Activated naive CD4-positive, alpha-beta T cell (primary cell): ENCODE measurements around the gene KLK4.
"Not testable (repeated sequence)": the region's sequence is repeated elsewhere in the genome, so short reads cannot be mapped to it uniquely, and the experiment has no call there.

Experiments used
- DNase-seq, 4 experiments: peaks; one replicate each; lab custom pipeline; 2025; lab: John Stamatoyannopoulos, UW

The KLK4 gene

DNA sequence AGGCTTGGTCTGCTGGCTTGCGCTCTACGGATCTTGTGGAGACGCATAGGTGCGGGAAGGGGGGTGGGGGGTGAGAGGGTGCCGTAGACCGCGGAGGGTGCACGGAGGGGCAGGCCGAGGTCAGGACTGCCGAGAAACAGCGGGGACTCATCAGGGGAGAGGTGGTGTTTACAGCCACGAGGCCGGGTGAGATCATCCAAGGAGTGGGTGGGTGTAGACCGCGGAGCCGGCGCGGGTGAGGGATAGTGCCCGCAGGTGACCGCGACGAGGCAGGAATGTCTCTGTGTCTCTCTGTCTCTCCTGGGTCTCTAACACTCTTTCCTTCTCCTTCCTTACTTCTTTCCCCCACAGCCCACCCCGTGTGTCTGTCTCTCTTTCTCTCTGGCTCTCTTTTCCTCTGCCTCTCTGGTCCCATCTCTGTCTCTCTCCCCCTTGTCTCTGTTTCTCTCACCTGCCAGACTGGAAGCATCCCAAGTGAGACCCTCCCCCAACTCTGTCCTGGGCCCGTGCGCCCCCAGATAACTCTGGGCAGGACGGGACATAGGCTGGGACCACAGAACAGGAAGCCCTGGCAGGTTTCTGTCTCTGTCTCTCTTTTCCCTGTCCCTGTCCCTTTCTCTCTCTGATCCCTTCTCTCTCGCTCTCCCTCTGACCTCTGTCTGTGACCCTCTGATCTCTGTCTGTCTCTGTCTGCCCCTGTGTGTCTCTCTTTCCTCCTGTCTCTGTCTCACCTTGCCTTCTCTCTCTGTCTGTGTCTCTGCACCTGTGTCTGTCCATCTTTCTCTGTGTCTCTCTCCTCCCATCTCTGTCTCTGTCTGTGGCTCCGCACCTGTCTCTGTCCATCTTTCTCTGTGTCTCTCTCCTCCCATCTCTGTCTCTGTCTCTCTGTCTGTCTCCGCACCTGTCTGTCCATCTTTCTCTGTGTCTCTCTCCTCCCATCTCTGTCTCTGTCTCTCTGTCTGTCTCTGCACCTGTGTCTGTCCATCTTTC is 1.8 kb upstream of the KLK4 start:
- DNase-seq, result no peak

DNA sequence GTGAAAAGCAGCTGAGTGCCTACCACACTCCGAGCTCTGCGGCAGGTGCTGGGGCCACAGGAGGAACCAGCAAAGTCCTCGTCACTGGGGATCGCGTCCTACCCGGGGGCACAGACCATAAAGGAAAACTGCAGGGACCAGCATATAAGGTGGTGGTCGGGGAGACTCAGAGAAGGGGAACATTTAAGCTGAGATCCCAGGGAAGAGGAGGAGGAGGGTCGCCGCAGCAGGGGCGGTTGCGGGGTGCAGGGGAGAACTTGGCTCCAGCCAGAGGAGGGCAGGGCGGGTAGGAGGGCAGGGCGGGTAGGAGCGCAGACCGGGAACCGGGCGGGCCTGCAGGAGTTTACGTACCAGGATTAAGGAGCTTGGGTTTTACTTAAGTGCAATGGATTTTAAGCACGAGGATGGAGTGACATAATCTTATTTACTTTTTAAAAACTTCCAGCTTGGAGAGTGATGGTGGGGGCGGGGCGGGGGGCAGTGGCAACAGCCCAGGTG is 956 bp upstream of the KLK4 start:
- DNase-seq, result no peak

- no peak for DNase-seq
These were observed 473 bp downstream of the KLK4 start for GRCh38 chr19:50910722-50911121.

- DNase-seq, result no peak
These were observed 1.7 kb downstream of the KLK4 start for GRCh38 chr19:50909240-50910070.

DNA sequence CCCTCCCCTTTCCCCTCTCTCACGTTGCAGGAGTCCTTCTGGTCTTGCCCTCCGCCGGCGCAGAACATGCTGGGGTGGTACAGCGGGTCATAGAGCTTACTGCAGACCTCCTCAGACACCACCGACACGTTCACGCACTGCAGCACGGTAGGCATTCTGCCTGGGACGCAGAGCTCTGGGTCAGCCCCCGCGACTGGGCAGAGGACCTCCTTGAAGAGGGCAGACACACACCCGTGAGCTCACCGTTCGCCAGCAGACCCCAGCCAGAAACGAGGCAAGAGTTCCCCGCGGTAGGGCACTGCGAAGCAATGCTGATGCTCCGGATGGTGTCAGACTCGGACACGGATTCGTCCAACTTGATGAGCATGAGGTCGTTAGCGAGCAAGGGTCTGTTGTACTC is 2.9 kb downstream of the KLK4 start:
- no peak for DNase-seq

GRCh38 chr19:50906217-50906616 is 5.0 kb downstream of the KLK4 start:
- DNase-seq, result no peak

DNA sequence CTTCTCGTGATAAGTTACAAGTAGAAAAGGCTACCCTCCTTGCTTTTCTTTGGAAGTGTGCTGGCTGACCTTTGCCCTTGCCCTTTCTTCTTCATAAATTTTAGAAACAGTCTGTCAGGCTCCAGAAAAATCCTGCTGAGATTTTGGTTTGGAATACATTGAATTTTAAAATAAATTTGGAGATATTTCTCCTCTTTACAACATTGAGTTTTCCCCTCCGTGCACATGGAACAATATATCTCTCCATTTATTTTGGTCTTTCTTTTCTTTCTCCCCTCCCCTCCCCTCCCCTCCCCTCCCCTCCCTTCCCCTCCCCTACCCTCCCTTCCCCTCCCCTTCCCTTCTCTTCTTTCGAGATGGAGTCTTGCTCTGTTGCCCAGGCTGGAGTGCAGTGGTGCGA is 8.6 kb downstream of the KLK4 start:
- DNase-seq, result no peak

DNA sequence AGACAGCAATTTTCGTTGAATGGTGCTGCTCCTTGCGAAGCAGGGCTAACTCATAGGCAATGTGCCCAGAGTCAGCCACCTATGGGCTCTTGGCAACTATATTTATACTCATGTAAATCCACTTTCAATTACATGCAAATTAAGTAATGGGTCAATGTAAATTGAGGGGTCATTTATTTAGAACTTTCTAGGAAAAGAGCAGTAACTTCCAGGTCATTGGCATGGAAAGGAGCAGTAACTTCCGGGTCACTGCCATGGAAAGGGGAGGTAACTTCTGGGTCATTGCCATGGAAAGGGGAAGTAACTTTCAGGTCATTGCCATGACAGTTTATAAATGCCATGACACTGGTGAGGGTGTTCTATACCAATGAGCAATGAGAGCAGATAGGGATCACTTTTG is 11.6 kb downstream of the KLK4 start:
- no peak for DNase-seq

DNA sequence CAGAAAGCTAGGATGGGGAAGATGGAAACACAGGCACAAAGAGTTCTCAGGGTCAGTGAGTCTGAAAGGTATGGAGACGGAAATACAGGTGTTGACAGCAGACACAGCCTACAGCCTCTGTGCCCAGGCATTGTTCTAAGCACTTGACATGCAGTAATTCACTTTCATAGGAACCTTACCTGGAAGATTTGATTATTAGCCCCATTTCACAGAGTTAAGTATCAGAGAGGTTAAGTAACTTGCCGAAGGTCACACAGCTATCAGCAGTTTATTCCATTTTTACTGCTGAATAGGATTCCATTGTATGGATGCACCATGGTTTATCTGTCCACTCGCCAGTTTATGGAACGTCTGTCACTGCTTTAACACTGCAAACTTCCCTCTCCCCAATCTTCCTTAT is 13.2 kb downstream of the KLK4 start:
- DNase-seq, result no peak

DNA sequence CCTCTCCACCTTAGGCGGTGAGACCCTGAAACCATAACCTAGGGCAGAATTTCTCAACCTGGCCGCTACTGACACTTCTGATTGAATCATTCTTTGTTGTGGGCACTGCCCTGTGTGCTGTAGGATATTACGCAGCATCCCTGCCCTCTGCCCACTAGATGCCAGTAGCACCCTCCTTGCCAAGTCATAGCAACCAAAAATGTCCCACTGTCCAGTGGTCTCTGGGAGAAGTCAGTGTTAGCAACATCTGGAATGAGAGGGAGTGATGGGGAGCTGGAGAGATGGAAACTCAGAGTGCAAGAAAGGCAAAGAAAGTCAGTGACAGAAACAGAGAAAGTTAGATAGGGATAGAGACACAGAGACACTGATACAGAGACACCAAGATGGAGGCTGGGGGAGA is 13.6 kb downstream of the KLK4 start:
- no peak for DNase-seq

DNA sequence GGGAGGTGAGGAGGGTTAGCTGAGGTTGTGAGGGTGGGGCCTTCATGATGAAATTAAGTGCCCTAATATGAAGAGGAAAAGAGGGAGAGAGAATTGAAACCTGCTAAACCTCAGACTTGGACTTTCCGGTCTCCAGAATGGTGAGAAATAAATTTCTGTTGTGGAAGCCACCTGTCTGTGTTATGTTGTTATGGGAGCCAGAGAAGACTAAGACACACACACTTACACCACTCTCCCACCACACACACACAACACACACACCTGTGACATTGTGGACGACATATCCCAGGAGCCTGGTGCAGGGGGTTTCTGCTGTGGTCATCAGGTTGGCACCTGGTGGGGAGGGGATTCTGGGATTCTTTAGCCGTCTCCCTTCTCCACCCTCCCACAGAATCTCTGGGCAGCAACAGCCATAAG is 14.0 kb downstream of the KLK4 start:
- DNase-seq, result no peak

GRCh38 chr19:50896591-50897190 is 14.5 kb downstream of the KLK4 start:
- no peak for DNase-seq

GRCh38 chr19:50896089-50896590 is 15.1 kb downstream of the KLK4 start:
- DNase-seq, result not testable (repeated sequence)

- no peak for DNase-seq
These were observed 16.5 kb downstream of the KLK4 start for GRCh38 chr19:50894478-50895356.

GRCh38 chr19:50893047-50893736 is 18.0 kb downstream of the KLK4 start:
- DNase-seq, result no peak

- DNase-seq, result no peak
These were observed 20.0 kb downstream of the KLK4 start for GRCh38 chr19:50891253-50891625.

DNA sequence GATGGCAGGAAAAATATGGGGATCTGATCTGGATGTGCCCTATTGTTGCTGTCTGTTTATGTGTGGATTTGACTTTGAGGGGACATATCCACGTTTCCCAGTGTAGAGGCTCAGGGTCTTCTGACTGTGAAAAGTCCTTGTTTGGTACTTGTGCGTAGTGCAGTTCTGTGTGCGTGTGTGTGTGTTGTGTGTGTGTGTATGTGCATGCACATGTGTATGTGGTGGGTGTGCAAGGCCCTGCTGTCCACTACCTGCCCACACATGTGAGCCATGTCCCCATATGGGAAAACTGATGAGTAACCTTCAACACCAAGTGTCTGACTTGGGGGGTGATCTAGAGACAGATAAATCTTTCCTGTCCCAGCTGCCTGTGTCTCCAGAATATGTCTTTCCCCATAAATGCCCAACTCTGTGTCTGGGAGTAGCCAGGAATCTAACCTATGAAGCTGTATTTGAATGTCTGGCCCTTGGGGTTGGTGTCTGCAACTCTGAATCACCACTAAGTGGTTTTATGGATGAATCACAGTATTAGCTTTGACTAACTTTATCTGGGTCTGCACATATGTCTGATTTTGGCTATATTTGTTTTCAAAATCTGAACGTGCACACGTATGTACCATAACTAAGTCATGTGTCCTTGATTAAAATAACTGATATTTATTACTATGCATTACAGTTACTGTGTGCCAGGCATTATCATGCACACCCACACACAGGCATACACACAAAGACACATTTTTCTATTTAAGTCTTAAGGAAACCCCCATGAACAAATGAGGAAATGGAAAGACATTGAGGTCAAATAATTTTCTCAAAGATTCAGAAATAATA is 20.6 kb downstream of the KLK4 start:
- DNase-seq, result no peak

GRCh38 chr19:50889638-50890037 is 21.6 kb downstream of the KLK4 start:
- DNase-seq, result no peak

- no peak for DNase-seq
These were observed 29.0 kb downstream of the KLK4 start for GRCh38 chr19:50882188-50882587.

- DNase-seq, result no peak
These were observed 31.0 kb downstream of the KLK4 start for GRCh38 chr19:50880241-50880640.
